Effector CD8-positive, alpha-beta T cell (primary cell): Measurements from ENCODE around the gene FAM32A.
"Not testable (repeated sequence)": the region's sequence is repeated elsewhere in the genome, so short reads cannot be mapped to it uniquely, and the experiment has no call there.

Experiments used
- DNase-seq: peaks from one replicate; lab custom pipeline; 2025; lab: John Stamatoyannopoulos, UW

The FAM32A gene

DNA sequence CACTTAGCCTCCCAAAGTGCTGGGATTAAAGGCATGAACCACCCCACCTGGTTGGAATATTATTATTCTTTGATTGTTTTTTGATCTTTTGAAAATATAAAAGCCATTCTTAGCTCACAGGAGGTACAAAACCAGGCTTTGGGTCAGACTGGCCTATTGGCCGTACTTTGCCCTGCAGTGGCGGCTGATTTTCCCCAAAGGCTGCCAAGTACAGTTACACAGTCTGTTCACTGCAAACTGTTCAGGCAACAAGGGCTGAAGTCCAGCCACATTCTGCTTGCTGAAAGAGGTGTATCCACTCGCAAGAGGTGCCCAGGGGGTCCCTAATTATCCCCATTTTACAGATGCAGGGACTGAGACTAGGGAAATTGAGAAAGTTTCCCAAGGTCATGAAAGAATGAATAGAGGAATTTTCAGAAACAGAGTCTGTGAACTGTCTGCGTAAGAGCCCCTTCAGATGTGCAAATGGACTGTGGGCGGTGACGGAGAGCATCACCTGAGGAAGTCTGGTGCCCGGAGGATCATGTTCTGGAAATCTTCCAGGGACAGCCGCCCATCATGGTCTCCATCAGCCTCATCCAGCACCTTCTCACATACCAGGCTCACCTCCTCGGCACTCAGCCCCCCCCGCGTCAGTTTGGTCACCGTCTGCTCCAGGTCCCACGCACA lies 20.9 kb upstream of the FAM32A start:
- no peak for DNase-seq

DNA sequence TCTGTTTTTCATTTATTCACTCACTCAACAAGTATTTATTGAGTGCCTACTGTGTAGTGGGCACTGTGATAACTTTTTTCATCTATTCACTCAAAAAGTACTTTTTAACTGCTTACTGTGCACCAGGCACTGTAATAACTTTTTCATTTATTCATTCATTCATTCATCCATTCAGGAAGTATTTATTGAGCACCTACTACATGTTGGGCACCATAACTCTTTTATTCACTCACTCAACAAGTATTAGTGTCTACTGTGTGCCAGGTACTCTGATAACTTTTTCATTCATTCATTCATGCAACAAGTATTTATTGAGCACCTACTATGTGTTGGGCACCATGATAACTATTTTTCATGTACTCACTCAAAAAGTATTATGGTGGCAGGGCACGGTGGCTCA lies 18.8 kb upstream of the FAM32A start:
- no peak for DNase-seq

DNA sequence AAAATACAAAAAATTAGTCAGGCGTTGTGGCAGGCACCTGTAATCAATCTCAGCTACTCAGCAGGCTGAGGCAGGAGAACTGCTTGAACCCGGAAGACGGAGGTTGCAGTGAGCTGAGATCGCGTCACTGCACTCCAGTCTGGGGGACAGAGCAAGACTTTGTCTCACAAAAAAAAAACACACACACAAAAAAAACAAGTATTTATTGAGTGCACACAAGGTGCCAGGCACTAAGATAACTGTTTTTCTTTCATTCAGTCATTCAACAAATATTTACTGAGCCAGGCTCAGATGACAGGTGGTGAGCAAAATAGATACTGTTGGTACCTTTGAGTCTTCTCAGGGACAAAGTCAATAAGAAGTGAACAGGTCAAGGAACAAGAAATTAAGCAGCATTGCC lies 18.2 kb upstream of the FAM32A start:
- no peak for DNase-seq

DNA sequence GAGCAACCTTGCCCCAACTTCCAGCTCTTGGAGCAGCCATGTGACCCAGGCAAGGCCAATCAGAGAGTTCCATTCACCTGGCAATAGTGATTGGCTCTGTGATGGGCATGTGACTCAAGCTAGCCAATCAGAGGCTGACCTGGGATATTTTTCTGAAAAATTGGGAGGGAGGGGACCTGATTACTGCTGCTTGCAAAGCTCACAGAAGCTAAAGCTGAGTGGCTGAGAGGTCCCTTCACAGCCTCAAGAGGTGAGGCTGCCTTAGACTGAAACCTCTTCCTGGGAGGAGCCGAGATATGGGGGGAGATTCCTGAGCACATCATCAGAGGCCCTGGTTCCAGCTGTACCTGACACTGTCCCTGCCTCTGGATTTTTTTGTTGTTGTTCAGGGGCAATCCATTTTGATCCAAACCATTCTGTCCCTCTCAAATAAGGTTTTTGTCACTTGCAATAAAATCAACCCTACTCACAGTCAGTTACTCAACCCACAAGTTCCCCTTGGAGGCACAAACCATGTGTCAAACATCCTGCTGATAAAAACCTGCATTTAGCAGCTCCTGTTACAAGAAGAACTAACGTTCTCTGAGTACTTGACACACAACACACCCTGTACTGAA lies 16.6 kb upstream of the FAM32A start:
- no peak for DNase-seq

DNA sequence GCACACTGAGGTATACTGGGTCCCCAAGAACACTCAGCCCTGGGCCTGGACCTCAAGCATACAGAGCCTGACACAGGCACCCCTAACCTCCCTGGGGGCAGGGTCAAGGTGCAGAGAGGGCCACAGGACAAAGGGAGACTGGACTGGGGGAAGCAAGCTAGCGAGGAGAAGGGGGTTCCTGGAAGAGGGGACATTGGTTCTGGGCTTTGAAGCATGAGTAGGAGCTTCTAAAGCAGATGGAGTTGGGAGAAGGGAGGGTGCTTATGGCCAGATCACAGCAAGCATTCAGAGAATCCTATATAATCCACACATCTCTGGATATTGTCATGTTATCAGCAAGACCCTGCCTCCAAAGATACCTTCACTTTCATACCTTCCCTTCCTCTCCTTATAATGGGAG lies 15.1 kb upstream of the FAM32A start:
- no peak for DNase-seq

DNA sequence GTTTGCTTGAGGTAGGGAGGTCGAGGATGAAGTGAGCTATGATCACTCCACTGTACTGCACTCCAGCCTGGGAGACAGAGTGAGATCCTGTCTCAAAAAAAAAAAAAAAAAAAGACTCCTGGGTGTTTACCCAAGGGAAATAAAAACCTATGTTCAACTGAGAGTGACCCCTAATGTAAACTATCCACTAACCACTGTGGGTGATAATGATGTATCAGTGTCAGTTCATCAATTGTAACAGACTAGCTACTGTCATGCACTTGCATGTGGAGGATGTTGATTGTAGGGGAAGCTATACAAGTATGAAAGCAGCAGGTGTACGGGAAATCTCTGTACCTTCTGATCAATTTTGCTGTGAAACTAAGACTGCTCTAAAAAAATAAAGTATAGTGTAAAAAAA lies 9.3 kb upstream of the FAM32A start:
- no peak for DNase-seq

DNA sequence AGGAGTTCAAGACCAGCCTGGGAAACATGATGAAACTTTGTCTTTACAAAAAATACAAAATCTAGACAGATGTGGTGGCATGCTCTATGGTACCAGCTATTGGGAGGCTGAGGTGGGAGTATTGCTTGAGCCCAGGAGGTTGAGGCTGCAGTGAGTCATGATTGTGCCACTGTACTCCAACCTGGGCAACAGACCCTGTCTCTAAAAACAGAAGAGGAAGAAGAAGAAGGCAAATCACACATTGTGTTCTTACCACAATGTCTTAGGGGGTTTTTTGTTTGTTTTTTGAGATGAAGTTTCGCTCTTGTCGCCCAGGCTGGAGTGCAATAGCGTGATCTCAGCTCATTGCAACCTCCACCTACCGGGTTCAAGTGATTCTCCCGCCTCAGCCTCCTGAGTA lies 6.3 kb upstream of the FAM32A start:
- DNase-seq = not testable (repeated sequence)

DNA sequence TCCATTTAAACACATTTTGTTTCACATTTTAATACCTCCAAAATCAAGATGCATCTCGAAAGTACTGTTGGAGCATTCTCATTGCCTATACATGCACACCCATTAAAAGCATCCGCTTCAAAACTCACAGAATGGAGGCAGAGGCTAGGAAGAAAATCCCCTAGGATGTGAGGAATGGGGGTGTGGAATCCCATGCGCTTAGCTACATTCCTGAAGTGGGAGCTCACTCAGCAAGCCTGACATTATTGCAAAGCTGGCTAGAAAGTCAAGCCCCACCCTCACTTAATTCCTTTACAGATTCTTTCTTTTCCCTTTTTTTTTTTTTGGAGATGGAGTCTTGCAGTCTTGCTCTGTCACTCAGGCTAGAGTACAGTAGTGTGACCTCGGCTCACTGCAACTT lies 4.6 kb upstream of the FAM32A start:
- DNase-seq = no peak

DNA sequence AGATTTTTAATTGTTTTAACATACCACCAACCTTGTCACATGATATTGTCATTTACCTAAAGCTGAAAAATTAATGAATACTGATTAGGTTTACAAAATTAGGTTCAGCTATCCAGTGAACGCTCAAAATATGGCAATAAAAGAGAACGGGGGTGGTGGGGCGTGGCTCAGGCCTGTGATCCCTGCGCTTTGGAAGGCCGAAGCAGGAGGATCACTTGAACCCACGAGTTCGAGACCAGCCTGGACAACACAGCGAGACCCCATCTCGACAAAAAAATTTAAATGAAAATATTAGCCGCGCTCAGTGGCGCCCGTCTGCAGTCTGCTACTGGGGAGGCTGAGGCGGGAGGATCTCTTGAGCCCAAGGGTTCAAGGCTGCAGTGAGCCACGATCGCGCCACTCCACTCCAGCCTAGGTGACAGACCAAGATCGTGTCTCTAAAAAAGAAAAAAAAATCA lies 516 bp upstream of the FAM32A start:
- DNase-seq = no peak

DNA sequence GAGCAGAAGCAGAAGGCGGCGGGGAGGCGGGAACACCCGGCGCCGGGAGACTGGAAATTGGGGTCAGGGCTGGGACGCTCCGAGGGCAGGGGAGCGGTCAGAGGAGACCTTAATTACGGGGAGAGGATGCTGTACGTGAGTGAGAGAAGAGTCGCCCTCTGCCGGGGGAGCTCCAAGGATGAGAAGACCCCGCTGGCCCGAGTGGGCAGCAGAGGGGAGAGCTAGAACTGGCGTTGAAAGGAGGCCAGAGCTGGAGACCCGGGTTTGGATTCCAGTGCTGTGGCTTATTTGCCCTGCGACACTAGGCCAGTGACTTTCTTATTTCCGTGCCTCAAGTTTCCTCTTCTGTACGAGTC lies 536 bp downstream of the FAM32A start:
- DNase-seq = peak; percentile 23

DNA sequence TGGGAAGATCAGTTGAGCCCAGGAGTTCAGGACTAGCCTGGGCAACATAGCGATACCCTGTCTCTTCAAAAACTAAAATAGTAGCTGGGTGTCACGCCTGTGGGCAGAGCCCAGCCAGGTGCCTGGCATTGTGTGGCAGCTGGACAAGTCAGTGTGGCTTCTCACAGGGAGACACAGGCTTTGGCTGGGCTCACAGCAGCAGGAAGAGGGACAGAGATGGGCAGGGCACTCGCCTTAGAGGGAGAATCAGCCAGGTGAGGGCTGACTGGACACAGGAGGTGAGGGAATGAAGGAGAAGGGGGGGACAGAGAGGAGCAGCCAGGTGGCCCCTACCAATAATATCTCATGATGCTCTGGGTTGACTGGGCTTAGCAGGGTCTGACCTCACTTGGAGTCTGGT lies 3.3 kb downstream of the FAM32A start:
- DNase-seq = no peak

DNA sequence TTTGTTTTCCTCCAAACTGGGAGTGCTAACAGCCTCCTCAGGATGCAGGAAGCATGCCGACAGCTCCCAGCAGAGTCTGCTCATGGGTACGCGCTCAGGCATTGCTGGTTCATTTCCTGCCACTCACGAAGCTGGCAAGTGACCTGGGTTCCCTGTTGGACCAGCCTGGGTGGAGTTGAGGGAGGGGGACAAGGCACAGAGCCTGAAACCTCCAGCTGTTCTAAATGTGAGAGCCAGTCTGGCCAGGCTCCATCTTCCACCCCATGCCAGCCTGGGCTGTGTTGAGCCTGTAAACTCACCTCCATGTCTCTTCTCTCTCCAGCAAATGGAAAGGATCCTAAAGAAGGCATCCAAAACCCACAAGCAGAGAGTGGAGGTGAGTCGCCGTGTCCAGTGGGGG lies 5.0 kb downstream of the FAM32A start:
- no peak for DNase-seq

DNA sequence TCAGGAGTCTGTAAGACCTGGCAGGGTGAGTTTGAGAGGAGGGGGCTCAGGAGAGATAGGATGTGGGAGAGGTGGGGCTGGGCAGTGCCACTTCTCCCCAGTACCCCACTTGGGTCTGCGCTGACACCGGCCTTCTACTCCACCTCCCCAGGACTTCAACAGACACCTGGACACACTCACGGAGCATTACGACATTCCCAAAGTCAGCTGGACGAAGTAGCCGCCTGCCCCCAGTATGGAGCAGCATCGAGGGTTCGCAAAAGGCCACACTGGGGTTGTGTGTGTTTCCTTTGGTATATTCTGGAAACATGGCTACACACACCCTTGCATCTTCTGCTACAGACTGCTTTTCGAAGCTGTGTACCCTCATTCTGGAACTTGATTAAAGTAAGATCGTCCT lies 5.5 kb downstream of the FAM32A start:
- no peak for DNase-seq

DNA sequence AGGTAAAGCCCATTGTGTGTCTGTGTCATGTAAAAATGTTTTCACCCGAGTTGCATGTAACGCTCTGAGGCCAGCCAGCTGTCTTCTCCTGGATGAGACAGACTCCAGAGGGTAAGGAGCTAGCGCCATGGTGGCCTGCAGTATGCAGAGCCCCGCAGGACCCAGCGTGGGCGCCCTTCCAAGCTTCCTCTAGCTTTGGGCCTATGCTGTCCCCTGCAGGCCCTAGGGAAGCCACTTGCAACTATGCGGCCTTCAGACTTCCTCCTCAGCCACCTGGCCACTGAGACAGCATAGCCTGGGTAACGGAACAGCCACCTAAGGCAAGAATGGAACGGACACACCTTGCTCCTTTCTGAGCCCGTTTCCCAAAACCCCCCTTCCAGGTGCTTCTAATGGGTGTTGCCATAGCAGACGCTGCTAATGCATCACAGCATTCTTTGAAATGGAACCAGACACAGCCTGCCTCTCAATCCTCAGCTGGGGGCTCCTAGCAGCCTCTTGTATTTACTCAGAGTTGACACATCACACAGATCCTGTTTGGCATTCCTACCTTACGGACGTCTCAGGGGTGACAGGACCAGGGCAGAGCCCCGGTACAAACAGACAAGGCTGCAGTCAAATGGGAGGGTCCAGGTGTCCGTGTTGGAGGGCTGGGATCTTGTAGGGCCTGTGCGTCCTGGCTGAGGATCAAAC lies 6.2 kb downstream of the FAM32A start:
- no peak for DNase-seq

DNA sequence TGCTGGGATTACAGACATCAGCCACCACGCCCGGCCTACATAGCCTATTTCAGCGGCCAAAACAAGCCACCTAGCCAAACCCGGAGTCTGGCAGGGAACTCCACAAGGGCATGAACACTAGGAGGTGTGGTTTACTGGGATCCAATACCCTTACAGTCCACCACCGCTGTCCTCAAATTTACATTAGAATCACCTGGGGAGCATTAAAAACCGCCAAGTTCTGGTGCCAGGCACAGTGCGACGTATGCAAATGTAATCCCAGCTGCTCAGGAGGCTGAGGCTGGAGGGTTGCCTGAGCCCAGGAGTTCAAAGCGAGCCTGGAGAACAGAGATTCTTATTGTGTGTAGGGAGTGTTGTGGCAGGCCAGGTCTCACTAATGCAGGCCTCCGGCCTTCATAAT lies 8.3 kb downstream of the FAM32A start:
- no peak for DNase-seq

DNA sequence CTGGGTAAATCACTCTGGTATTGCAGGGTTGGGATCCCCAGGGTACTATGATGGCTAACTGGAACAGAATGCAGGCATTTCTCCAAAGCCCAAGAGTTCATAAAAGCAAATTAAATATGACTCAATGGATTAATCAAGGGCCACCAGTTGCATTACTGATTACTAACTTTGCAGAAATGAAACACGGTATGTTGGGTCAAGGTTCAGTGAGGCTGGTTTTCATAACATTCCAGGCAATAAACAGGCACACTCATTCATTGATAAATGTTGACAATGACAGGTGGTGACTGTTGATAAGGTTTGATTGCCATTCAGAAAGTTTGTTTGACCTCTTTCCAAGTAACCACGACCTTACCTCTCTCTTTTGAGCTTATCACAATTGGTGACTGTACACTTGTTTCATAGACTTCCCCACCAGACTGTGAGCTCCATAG lies 12.0 kb downstream of the FAM32A start:
- DNase-seq = no peak

DNA sequence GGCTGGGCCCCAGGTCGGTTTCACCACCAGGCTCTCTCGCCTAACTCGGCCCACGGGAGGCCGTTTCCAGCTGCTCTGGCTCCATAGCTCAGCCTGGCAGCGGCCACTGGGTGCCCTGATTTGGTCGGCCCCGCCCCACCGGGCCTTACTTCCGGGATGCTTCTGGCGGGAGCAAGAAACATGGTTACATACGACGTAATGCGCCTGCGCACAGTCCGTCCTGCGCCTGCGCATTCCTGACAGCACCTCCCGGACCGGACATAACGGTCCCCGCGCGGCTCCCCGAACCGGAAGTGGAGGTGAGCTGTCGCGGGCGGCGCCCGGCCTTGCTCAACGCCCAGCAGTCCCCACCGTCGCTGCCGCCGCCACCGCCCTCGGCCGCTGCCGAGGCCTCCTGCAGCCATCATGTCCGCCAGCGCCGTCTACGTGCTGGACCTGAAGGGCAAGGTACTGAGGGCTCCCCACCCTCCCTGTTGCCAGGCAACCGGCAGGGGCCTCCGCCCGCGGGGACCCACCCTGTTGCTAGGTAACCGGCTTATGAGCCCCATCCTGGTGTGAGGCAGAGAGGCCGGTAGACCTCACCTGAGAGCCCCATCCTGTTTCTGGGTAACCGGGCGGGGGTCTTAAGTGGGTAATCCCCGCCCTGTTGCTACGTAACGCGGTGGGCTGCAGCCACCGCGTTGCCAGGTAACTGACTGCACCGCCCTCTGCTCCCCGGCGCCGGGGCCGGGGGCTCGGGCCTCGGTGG lies 12.6 kb downstream of the FAM32A start, which contains the start of gene AP1M1:
Gene AP1M1 (plus strand): TSS at position 290 of the 748 bp plus-strand sequence. CDS start 116 bp downstream, at position 406.
- DNase-seq = peak; percentile 98

DNA sequence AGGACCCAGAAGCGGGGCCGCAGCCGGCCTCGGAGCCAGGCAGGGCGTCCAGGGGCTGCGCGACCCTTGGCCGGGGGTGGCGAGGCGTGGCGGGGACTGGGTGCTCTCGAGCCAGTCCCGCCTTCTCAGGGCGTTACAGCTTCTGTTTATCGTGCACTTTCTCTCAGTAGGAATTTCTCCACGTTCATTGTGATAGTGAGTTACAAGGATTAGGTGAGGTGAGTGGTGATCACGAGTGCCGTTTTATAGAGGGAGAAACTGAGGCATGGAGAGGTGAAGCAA lies 13.1 kb downstream of the FAM32A start:
- no peak for DNase-seq

DNA sequence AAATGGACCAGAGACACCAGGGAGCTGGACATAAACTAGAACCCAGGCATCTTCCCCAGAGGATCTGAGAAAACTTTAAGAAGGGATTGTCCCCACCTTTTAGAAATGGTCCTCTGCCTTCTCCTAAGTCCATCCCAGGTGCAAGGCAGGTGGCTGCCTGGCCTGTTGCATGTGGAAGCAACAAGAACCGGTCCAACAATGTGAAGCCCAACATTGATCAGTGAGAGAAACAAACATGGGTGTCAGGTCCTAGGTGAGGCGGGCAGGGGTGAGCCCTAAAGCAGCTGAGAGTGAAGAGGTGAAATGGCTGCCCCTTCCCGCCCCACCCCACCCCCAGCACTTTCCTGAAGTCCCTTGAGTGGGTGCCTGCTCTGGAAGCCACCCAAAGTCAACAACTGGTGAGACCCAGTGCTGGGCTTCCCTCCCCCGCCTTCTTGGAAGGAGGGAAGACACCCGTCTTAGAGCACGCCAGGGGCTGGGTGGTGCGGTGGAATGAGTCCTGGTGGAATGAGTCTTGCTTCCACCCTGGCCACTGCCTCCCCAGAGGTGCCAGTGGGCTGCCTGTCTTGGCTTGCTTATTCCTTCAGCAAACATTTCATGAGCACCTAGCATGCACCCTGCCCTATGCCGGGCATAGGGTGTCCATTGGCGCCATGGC lies 14.2 kb downstream of the FAM32A start:
- DNase-seq = no peak

DNA sequence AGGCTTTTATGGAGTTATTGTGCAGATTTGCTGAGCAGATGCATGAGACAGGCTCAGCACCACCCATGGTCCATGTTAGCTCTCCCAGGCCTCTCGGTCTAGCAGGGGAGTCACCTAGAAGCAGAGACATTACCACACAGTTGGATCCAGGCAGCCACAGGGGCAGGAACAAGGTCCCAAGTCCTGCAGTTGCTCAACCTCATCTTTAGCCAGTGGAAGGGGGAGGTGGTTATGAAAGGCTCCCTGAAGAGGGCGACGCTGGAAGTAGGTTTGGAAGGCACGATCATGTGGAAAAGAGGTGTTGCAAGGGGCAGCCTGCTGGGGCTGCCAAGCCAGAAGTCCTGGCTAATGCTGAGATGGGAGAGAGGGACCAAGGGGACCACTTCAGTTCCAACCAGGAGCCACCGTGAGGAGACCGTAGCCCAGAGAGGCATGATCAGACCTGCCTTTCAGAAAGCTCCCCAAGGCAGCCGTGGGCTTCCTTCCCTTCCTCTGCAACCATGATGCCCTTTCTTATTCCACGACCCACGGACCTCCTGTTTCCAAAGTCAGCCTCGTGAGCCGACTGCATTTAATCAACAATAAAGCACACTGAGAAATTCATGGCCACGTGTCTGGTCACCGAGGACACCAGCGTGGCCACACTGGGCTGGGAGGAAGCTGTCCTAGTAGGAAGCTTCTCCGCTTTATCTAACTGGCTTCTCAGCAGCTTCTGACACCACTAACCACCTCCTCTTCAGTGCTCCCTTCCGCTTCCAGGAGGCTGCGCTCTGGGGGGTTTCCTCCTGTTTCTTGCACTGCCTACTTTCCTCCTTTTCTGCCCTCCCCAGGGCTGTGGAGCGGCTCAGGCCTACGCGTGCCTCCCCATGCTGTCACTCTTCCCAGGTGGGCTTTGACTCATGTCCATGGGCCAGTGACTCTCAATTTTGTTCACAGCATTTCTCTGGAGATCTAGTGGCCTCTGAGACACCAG lies 15.1 kb downstream of the FAM32A start:
- DNase-seq = no peak

DNA sequence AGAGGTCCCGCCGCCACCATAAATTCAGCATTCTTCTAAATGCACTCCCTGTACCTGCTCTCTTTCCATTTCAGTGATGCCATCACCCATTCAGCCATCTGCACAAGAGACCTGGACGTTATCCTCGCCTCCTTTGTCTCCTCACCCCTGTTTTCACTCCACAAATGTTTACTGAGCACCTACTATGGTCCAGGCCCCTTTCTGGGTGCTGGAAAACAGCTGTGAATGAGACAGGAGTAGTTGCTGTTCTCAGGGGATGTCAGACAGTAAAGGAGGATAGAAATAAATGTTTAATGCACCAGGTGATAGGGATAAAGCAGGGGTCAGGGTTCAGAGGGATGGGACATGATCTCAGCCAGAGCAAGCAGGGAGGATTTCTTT lies 15.8 kb downstream of the FAM32A start:
- DNase-seq = no peak
